HCT116 (cell line): ENCODE results near the gene THOC1. TPM values are rescaled to one million over a fixed set of nuclear protein-coding genes. Genes with fewer than 3 reads are reported as not detected.

Experiments
- ATAC-seq: fragments of 200-7000 bp; cut with Tn5 transposase; 2 replicates; pipeline ENCODE4 v1.9.1; 2020; ENCODE audit warnings: mild to moderate bottlenecking, moderate library complexity
- BruUV-seq: library from RNA; stranded (reverse); fragments of 400-500 nt; replicated peaks from 2 replicates; lab custom pipeline; 2021; lab: Mats Ljungman, UMichigan
- CTCF ChIA-PET: fragments of 300-600 bp; sonication (Branson Sonifier 250); formaldehyde crosslinking; loops from one replicate; lab custom pipeline; 2021; ENCODE audit warnings: antibody characterized with exemption; lab: Charles Lee
- POLR2A ChIA-PET: fragments of 300-600, 350-600 bp; sonication (Branson Sonifier 250); formaldehyde crosslinking; loops from one replicate; lab custom pipeline; 2021; ENCODE audit warnings: antibody characterized with exemption; lab: Charles Lee
- RAD21 ChIA-PET, 2 experiments: fragments of 300-600 bp; sonication (Branson Sonifier 250); formaldehyde crosslinking; loops; one replicate each; lab custom pipeline; 2023; ENCODE audit warnings: low total read pairs in 2 of 2; ENCODE audit not compliant: uncharacterized antibody in 2 of 2, unreplicated experiment in 2 of 2, low non-redundant PET in 1 of 2; lab: Charles Lee
- DNase-seq: peaks from one replicate; pipeline ENCODE4 v3.0.0-alpha.2; 2010; ENCODE audit warnings: low read depth, low spot score
- H2AFZ ChIP-seq: fragments of 200-600 bp; shearing (Covaris generic), sonication (generic); 2 replicates; pipeline ENCODE4 v1.6.1; 2017; ENCODE audit warnings: low read depth, mixed run types, mixed read lengths, antibody characterized with exemption, low read length; ENCODE audit not compliant: poor library complexity, severe bottlenecking
- H3K27ac ChIP-seq: 2 replicates; pipeline ENCODE4 v1.5.1; 2012; ENCODE audit warnings: low read depth, low read length
- H3K27me3 ChIP-seq: fragments of 200-600 bp; sonication (generic); 2 replicates; pipeline ENCODE4 v1.6.1; 2016; ENCODE audit warnings: mixed run types, low read length, mixed read lengths; ENCODE audit not compliant: insufficient read depth
- H3K36me3 ChIP-seq, 2 experiments: fragments of 200-500 bp in 1 of 2; fragments of 200-600 bp in 1 of 2; sonication (Bioruptor generic) in 1 of 2; sonication (generic) in 1 of 2; 2 replicates each; pipeline versions ENCODE4 v1.5.1 to v1.6.1; 2014 to 2016; ENCODE audit warnings: low read length in 2 of 2, inconsistent platforms in 1 of 2, mixed read lengths in 1 of 2, mixed run types in 1 of 2; ENCODE audit not compliant: insufficient read depth in 2 of 2, control insufficient read depth in 1 of 2
- H3K4me1 ChIP-seq, 2 experiments: fragments of 200-600 bp in 1 of 2; sonication (generic) in 1 of 2; 2 replicates each; pipeline versions ENCODE4 v1.5.1 to v1.6.1; 2012 to 2017; ENCODE audit warnings: low read length in 2 of 2, inconsistent platforms in 1 of 2, mild to moderate bottlenecking in 1 of 2, mixed read lengths in 1 of 2, mixed run types in 1 of 2, moderate library complexity in 1 of 2; ENCODE audit not compliant: insufficient read depth in 2 of 2, control insufficient read depth in 1 of 2
- H3K4me2 ChIP-seq: fragments of 200-600 bp; sonication (generic); 2 replicates; pipeline ENCODE4 v1.6.1; 2017; ENCODE audit warnings: mixed run types, low read length, mixed read lengths
- H3K4me3 ChIP-seq, 2 experiments: fragments of 200-600 bp in 1 of 2; sonication (generic) in 1 of 2; replicated peaks in 1 of 2; 2 replicates each; pipeline ENCODE4 v1.5.1; 2011 to 2016; ENCODE audit warnings: low read length in 2 of 2, control low read depth in 1 of 2, low read depth in 1 of 2, mild to moderate bottlenecking in 1 of 2, mixed read lengths in 1 of 2, mixed run types in 1 of 2
- H3K79me2 ChIP-seq: fragments of 200-600 bp; sonication (generic); 2 replicates; pipeline ENCODE4 v1.6.1; 2017; ENCODE audit warnings: mild to moderate bottlenecking, mixed run types, low read length, moderate library complexity, mixed read lengths; ENCODE audit not compliant: insufficient read depth
- H3K9ac ChIP-seq: fragments of 200-600 bp; sonication (generic); 2 replicates; pipeline ENCODE4 v1.6.1; 2016; ENCODE audit warnings: low read length, mixed read lengths
- H3K9me2 ChIP-seq: fragments of 200-600 bp; sonication (generic), shearing (Covaris generic); 2 replicates; pipeline ENCODE4 v1.6.1; 2017; ENCODE audit warnings: mixed run types, mild to moderate bottlenecking, moderate library complexity; ENCODE audit not compliant: insufficient read depth
- H3K9me3 ChIP-seq, 2 experiments: fragments of 200-500 bp in 1 of 2; fragments of 200-600 bp in 1 of 2; sonication (Bioruptor generic) in 1 of 2; sonication (generic) in 1 of 2; 2 replicates each; pipeline ENCODE4 v1.6.1; 2014 to 2017; ENCODE audit warnings: low read length in 2 of 2, mixed read lengths in 2 of 2, inconsistent platforms in 1 of 2, low read depth in 1 of 2, mild to moderate bottlenecking in 1 of 2, mixed run types in 1 of 2, moderate library complexity in 1 of 2; ENCODE audit not compliant: control insufficient read depth in 1 of 2, insufficient read depth in 1 of 2
- H4K20me1 ChIP-seq: fragments of 200-600 bp; sonication (generic), shearing (Covaris generic); 2 replicates; pipeline ENCODE4 v1.6.1; 2017; ENCODE audit warnings: mixed run types, mild to moderate bottlenecking, moderate library complexity; ENCODE audit not compliant: insufficient read depth
- CBX3 ChIP-seq: IDR thresholded peaks from 2 replicates; pipeline ENCODE4 v1.6.1; 2012; ENCODE audit warnings: low read depth
- CEBPB ChIP-seq: IDR thresholded peaks from 2 replicates; pipeline ENCODE4 v1.6.1; 2012; ENCODE audit warnings: low read depth
- CTCF ChIP-seq, 3 experiments: fragments of 200-600 bp in 1 of 3; sonication (generic) in 1 of 3; IDR thresholded peaks in 2 of 3; conservative IDR thresholded peaks in 1 of 3; 2 replicates each; pipeline ENCODE4 v1.5.1; 2012 to 2017; ENCODE audit warnings: low read depth in 2 of 3, low read length in 2 of 3, antibody characterized with exemption in 1 of 3, borderline replicate concordance in 1 of 3, control low read depth in 1 of 3, mild to moderate bottlenecking in 1 of 3, mixed read lengths in 1 of 3, mixed run types in 1 of 3, moderate library complexity in 1 of 3; ENCODE audit not compliant: insufficient read depth in 1 of 3
- ELF1 ChIP-seq: IDR thresholded peaks from 2 replicates; pipeline ENCODE4 v1.6.1; 2012; ENCODE audit warnings: low read depth, borderline replicate concordance
- EZH2 ChIP-seq: fragments of 200-600 bp; sonication (generic); IDR thresholded peaks from 2 replicates; pipeline ENCODE4 v1.6.1; 2017; ENCODE audit warnings: antibody characterized with exemption, mixed run types
- EZH2phosphoT487 ChIP-seq: fragments of 200-600 bp; IDR thresholded peaks from 2 replicates; pipeline ENCODE4 v1.6.1; 2018; ENCODE audit warnings: antibody characterized with exemption, borderline replicate concordance
- FOSL1 ChIP-seq: IDR thresholded peaks from 2 replicates; pipeline ENCODE4 v1.6.1; 2012; ENCODE audit warnings: low read depth
- JUND ChIP-seq: IDR thresholded peaks from 2 replicates; pipeline ENCODE4 v1.6.1; 2012
- POLR2A ChIP-seq: IDR thresholded peaks from 2 replicates; pipeline ENCODE4 v1.7.0; 2011; ENCODE audit warnings: borderline replicate concordance; ENCODE audit not compliant: insufficient read depth, insufficient read length; ENCODE audit errors: extremely low read depth
- POLR2AphosphoS5 ChIP-seq: IDR thresholded peaks from 2 replicates; pipeline ENCODE4 v1.6.1; 2011; ENCODE audit warnings: mild to moderate bottlenecking, low read depth, low read length, moderate library complexity
- RAD21 ChIP-seq: IDR thresholded peaks from 2 replicates; pipeline ENCODE4 v1.6.1; 2012; ENCODE audit warnings: low read depth, mild to moderate bottlenecking
- SIN3A ChIP-seq: IDR thresholded peaks from 2 replicates; pipeline ENCODE4 v1.6.1; 2012; ENCODE audit warnings: low read depth
- TCF7L2 ChIP-seq: IDR thresholded peaks from 2 replicates; pipeline ENCODE4 v1.7.0; 2011; ENCODE audit warnings: borderline replicate concordance, inconsistent platforms; ENCODE audit not compliant: insufficient read depth, insufficient read length; ENCODE audit errors: extremely low read depth
- YY1 ChIP-seq: IDR thresholded peaks from 2 replicates; pipeline ENCODE4 v1.6.1; 2011; ENCODE audit warnings: low read length, low read depth, moderate library complexity, mild to moderate bottlenecking; ENCODE audit not compliant: insufficient replicate concordance; ENCODE audit errors: extremely low read depth
- ZFX ChIP-seq: fragments of 450-650 bp; IDR thresholded peaks from 2 replicates; pipeline ENCODE4 v1.6.1; 2017
- intact Hi-C: fragments of 100-400 bp; cut with micrococcal nuclease; formaldehyde crosslinking; loops from 2 replicates; pipeline ENCODE4 v1.10.0; 2022
- total RNA-seq: library from RNA; stranded (reverse); gene quantifications from one replicate; pipeline ENCODE4 v1.2.1, GENCODE V29; 2021; ENCODE audit not compliant: unreplicated experiment
- TF ChIP-seq, protein P1 (sequence below): IDR thresholded peaks from 2 replicates; pipeline ENCODE4 v1.6.1; 2012
- TF ChIP-seq, protein P2 (sequence below): IDR thresholded peaks from 2 replicates; pipeline ENCODE4 v1.6.1; 2012; ENCODE audit warnings: low read depth

THOC1 gene
- total RNA-seq, 1 experiment from 2014 or later, result 26.0 TPM

DNA sequence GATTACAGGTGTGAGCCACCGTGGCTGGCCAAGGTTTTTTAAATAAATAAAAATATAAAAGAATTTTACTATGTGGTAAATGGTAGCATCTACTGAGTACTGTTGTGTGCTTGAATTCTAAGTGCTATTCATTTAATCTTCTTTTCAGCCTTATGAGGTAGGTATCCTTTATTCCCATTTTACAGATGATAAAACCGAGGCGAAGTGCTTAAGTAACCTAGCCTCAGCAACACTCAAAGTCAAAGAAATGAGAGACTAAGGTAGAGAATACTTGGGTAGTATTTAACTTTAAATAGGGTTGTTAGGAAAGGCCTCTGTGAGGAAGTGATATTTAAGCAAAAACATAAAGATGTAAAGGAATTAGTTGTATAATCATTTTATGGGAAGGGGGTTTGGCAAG, 5.7 kb upstream of the THOC1 start:
- peaks cover 0 to 3% of the 10 kb centered on the region in 2 experiments; a peak in 1 of 4 replicates for H3K4me1 ChIP-seq
- RAD21 ChIA-PET, result no interaction called here
- no peak for DNase-seq
- H3K79me2 ChIP-seq, result no peaks in the 10 kb centered on the region
- H2AFZ ChIP-seq, result no peak overlapping the region
- H3K27me3 ChIP-seq, result no peaks in the 10 kb centered on the region
- H3K36me3 ChIP-seq, result no peaks in the 10 kb centered on the region
- POLR2A ChIA-PET, result no interaction called here
- no peak overlapping the region for H3K4me3 ChIP-seq
- no peak for ATAC-seq
- no peaks in the 10 kb centered on the region for H4K20me1 ChIP-seq
- H3K4me2 ChIP-seq, result no peak overlapping the region
- intact Hi-C loops, result no loop called here
- no peaks in the 10 kb centered on the region for H3K9me3 ChIP-seq
- H3K27ac ChIP-seq, result no peak overlapping the region
- H3K9ac ChIP-seq, result no peak overlapping the region
- CTCF ChIA-PET, result no interaction called here
- TF ChIP-seq ZFX (no peak), FOSL1 (no peak), EZH2phosphoT487 (no peak), JUND (no peak)
- TF ChIP-seq, protein P1, sequence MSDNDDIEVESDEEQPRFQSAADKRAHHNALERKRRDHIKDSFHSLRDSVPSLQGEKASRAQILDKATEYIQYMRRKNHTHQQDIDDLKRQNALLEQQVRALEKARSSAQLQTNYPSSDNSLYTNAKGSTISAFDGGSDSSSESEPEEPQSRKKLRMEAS, result no peak
- TF ChIP-seq, all 23 proteins: peak for 0
- no TSS peak for BruUV-seq
- H3K9me2 ChIP-seq, result no peaks in the 10 kb centered on the region

DNA sequence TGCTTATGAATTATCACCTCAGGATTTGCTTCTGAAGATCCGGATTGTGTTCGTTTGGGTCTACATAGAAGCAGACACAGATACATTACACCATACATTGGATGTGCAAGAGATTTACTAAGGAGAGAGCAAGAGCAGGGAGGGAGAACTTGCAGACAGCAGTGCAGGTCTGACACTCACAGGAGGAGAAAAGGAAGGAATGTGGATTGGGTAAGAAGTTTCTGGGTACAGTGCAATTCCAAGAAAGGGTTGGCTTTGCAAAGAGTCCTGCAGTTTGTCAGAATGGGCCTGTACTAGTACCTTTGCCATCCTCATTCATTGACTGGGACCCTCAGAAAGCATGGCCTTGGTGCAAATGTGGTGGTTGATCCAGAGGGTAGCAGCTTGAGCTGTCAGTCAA, 4.8 kb upstream of the THOC1 start:
- ATAC-seq, result no peak
- H3K9ac ChIP-seq, result no peak overlapping the region
- RAD21 ChIA-PET, result no interaction called here
- POLR2A ChIA-PET, result no interaction called here
- no peaks in the 10 kb centered on the region for H3K9me2 ChIP-seq
- no peaks in the 10 kb centered on the region for H3K27me3 ChIP-seq
- H3K4me3 ChIP-seq, result no peak overlapping the region
- H3K36me3 ChIP-seq, result no peaks in the 10 kb centered on the region
- no peaks in the 10 kb centered on the region for H4K20me1 ChIP-seq
- H3K9me3 ChIP-seq, result no peaks in the 10 kb centered on the region
- BruUV-seq, result no TSS peak
- H3K4me2 ChIP-seq, result no peak overlapping the region
- intact Hi-C loops, result no loop called here
- CTCF ChIA-PET, result no interaction called here
- no peak overlapping the region for H3K27ac ChIP-seq
- H3K4me1 ChIP-seq, result peaks cover 0 to 3% of the 10 kb centered on the region in 2 experiments; a peak in 1 of 4 replicates
- no peak overlapping the region for H2AFZ ChIP-seq
- DNase-seq, result no peak
- no peaks in the 10 kb centered on the region for H3K79me2 ChIP-seq
- TF ChIP-seq ZFX (no peak), YY1 (no peak), SIN3A (no peak), CBX3 (no peak), POLR2AphosphoS5 (no peak), CEBPB (no peak), EZH2 (no peak), RAD21 (no peak), JUND (no peak), POLR2A (no peak), ELF1 (no peak), CTCF (IDR thresholded peaks at IDR 0.05 in 2 of 3, conservative IDR thresholded peaks at IDR 0.05 in 1 of 3; ENCODE audit: borderline replicate concordance in 1 of 3, insufficient read depth in 1 of 3, low read depth in 2 of 3, low read length in 2 of 3) (no peak), TCF7L2 (no peak)
- TF ChIP-seq, protein P2, sequence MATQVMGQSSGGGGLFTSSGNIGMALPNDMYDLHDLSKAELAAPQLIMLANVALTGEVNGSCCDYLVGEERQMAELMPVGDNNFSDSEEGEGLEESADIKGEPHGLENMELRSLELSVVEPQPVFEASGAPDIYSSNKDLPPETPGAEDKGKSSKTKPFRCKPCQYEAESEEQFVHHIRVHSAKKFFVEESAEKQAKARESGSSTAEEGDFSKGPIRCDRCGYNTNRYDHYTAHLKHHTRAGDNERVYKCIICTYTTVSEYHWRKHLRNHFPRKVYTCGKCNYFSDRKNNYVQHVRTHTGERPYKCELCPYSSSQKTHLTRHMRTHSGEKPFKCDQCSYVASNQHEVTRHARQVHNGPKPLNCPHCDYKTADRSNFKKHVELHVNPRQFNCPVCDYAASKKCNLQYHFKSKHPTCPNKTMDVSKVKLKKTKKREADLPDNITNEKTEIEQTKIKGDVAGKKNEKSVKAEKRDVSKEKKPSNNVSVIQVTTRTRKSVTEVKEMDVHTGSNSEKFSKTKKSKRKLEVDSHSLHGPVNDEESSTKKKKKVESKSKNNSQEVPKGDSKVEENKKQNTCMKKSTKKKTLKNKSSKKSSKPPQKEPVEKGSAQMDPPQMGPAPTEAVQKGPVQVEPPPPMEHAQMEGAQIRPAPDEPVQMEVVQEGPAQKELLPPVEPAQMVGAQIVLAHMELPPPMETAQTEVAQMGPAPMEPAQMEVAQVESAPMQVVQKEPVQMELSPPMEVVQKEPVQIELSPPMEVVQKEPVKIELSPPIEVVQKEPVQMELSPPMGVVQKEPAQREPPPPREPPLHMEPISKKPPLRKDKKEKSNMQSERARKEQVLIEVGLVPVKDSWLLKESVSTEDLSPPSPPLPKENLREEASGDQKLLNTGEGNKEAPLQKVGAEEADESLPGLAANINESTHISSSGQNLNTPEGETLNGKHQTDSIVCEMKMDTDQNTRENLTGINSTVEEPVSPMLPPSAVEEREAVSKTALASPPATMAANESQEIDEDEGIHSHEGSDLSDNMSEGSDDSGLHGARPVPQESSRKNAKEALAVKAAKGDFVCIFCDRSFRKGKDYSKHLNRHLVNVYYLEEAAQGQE, result no peak
